HL-60 (cell line): Measurements from ENCODE around the gene PKD1L1.

Experiments used
- DNase-seq, 2 experiments: peaks; one replicate each; pipeline ENCODE4 v3.0.0-alpha.2; 2010 to 2020; ENCODE audit warnings: low read depth in 1 of 2, low spot score in 1 of 2
- H3K27ac ChIP-seq: fragments of 250-450 bp; sonication (Bioruptor Pico); replicated peaks from 2 replicates; pipeline ENCODE4 v1.5.1; 2020; ENCODE audit warnings: mild to moderate bottlenecking, moderate library complexity
- H3K27me3 ChIP-seq: fragments of 250-450 bp; sonication (Bioruptor Pico); 2 replicates; pipeline ENCODE4 v1.5.1; 2021; ENCODE audit warnings: mild to moderate bottlenecking, moderate library complexity; ENCODE audit not compliant: insufficient read depth, poor library complexity, severe bottlenecking
- H3K4me3 ChIP-seq: replicated peaks from 2 replicates; pipeline ENCODE4 v1.5.1; 2011; ENCODE audit warnings: mild to moderate bottlenecking, control low read depth, low read length; ENCODE audit not compliant: insufficient read depth
- GABPA ChIP-seq: IDR thresholded peaks from 2 replicates; pipeline ENCODE4 v1.6.1; 2012; ENCODE audit warnings: low read depth
- POLR2AphosphoS5 ChIP-seq: IDR thresholded peaks from 2 replicates; pipeline ENCODE4 v1.6.1; 2012; ENCODE audit warnings: low read depth
- REST ChIP-seq: IDR thresholded peaks from 2 replicates; pipeline ENCODE4 v1.6.1; 2012; ENCODE audit warnings: low read depth; ENCODE audit not compliant: insufficient replicate concordance
- SPI1 ChIP-seq: IDR thresholded peaks from 2 replicates; pipeline ENCODE4 v1.6.1; 2012; ENCODE audit warnings: low read depth, mild to moderate bottlenecking, borderline replicate concordance
- TF ChIP-seq, protein P1 (sequence below): IDR thresholded peaks from one replicate; pipeline ENCODE4 v1.5.1; 2011; ENCODE audit warnings: low read length, control low read depth, inconsistent platforms; ENCODE audit not compliant: insufficient read depth

Gene PKD1L1

GRCh38 chr7:47941136-47941844, 7.0 kb downstream of the PKD1L1 start:
- H3K27ac ChIP-seq, result no peak overlapping the region
- H3K27me3 ChIP-seq, result no peaks in the 10 kb centered on the region
- no peak for TF ChIP-seq POLR2AphosphoS5
- peak in 1 of 2 experiments; percentile 33 for DNase-seq
- H3K4me3 ChIP-seq, result no peak overlapping the region

DNA sequence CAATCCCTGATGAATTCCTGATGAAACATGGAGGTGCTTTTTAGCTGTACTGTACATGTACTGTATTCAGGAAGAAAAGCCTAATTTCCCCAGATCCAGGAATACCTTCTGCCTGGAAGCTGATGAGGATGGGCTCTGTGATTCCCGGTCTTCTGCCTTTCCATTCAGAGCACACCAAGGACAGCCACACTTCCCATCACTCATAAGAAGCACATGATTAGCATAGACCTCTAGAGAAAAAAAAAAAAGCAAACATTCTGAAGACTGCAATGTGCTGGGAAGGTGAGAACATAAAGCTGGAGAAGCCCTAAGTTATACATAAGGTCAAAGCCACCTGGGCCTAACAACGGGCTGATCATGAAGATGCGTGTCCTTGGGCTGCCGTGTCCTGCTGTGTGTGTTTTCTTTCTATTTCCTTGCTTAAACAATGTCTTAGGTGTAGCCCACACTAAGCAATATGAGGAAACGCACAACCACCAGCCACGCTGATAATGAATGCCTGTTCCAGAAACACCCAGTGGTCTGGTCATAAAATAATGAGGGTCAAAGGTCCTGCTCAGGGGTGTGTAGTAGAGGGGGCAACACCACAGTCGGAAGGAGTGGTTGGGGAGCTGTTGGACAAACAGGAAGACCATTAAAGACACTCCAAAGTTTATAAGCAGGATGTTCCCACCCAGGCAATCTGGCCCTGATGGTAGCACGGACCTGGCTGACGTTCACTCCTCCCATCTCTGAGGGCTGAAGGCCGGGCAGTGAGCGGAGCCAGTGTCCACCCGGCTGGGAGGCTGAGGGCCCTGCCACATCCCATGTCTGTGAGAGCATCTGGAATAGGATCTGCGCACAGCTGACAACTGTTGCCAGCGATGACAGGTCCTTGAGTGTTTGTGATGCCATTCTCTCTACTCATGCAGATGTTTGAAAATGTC, 7.9 kb downstream of the PKD1L1 start:
- Histone ChIP-seq H3K4me3 (no peak overlapping the region), H3K27me3 (no peaks in the 10 kb centered on the region), H3K27ac (no peak overlapping the region)
- no peak for DNase-seq
- TF ChIP-seq, protein P1, sequence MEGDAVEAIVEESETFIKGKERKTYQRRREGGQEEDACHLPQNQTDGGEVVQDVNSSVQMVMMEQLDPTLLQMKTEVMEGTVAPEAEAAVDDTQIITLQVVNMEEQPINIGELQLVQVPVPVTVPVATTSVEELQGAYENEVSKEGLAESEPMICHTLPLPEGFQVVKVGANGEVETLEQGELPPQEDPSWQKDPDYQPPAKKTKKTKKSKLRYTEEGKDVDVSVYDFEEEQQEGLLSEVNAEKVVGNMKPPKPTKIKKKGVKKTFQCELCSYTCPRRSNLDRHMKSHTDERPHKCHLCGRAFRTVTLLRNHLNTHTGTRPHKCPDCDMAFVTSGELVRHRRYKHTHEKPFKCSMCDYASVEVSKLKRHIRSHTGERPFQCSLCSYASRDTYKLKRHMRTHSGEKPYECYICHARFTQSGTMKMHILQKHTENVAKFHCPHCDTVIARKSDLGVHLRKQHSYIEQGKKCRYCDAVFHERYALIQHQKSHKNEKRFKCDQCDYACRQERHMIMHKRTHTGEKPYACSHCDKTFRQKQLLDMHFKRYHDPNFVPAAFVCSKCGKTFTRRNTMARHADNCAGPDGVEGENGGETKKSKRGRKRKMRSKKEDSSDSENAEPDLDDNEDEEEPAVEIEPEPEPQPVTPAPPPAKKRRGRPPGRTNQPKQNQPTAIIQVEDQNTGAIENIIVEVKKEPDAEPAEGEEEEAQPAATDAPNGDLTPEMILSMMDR, result no peak
- TF ChIP-seq GABPA, result no peak
- TF ChIP-seq POLR2AphosphoS5, result no peak
- TF ChIP-seq REST, result no peak

GRCh38 chr7:47939425-47940036, 8.7 kb downstream of the PKD1L1 start:
- DNase-seq, result no peak
- TF ChIP-seq POLR2AphosphoS5 (no peak), SPI1 (no peak), GABPA (no peak), REST (no peak)
- TF ChIP-seq, protein P1, result no peak
- no peak overlapping the region for H3K4me3 ChIP-seq
- H3K27me3 ChIP-seq, result no peaks in the 10 kb centered on the region
- no peak overlapping the region for H3K27ac ChIP-seq

DNA sequence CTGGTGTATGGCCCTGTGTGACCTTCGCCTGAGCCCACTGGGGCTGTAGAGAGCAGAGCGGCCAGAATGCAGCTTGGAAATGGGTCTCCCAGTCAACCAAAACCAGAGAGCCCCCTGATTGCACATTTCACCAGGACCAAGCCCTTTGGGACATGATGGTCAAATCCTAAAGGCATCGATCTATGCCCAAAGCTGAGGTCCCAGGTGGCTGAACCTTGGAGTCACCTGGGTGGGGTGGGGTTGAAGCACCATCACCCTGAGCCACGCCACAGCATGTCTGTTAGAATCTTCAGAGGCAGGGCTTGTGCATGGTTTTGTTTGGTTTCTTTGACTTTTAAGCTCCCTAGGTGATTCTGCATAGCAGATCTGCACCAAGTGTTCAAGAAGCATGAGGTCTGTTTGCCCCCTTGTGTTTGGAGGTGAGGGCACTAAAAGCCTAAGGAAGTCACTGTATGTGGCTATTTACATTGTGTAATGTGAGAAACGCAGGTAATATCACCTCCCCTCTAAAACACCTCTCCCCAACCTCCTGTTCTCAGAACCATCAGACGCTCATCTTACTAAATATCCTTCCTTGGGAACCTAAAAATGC, 9.6 kb downstream of the PKD1L1 start:
- no peak for DNase-seq
- Histone ChIP-seq H3K27me3 (no peaks in the 10 kb centered on the region), H3K27ac (no peak overlapping the region), H3K4me3 (no peak overlapping the region)
- no peak for TF ChIP-seq SPI1
- TF ChIP-seq POLR2AphosphoS5, result no peak
- TF ChIP-seq, protein P1, result no peak
- TF ChIP-seq GABPA, result no peak
- TF ChIP-seq REST, result no peak
